NOMO-1 (cell line): Measurements from ENCODE around the gene GPR3.

Source experiments
- DNase-seq, 2 experiments: peaks; one replicate each; lab custom pipeline; 2025; ENCODE audit not compliant: unreplicated experiment in 2 of 2; lab: John Stamatoyannopoulos, UW

The GPR3 gene, protein sequence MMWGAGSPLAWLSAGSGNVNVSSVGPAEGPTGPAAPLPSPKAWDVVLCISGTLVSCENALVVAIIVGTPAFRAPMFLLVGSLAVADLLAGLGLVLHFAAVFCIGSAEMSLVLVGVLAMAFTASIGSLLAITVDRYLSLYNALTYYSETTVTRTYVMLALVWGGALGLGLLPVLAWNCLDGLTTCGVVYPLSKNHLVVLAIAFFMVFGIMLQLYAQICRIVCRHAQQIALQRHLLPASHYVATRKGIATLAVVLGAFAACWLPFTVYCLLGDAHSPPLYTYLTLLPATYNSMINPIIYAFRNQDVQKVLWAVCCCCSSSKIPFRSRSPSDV

DNA sequence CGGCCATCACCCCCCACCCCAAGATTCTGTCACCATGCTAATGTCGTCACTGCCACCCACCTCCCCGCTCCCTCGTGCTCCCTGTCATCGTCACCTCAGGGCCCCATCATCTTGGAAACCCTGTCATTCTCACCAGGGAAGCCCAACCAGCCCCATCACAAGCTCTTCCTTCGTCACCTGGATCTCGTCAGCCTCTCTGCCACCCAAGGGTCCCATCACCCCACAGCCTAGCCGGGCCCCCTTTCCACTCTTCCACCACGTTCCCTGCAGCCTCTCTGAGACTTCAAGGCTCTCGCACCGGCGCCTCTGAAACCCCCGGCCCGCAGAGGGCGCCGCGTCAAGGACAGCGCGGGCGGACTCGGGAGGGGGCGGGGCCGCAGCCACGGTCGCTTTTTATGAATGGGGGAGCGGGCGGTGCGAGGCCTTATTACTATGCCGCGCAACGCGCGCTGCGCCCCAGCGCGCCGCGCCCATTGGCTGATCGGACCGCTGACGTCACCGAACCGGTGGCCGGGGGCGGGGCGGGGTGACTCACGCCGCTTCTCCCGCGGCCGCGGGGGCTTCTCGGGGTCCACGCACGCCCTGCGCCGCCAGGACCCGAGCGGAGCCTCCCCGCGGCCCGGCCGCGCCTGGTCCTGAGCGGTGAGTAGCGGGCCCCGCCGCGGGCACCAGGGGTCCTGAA is at the start of gene GPR3:
TSS of gene GPR3 (plus strand) at position 527 of the 682 bp plus-strand sequence. CDS start 1,177 bp downstream, outside the sequence.
- peak; percentile 87 to 93 for DNase-seq

DNA sequence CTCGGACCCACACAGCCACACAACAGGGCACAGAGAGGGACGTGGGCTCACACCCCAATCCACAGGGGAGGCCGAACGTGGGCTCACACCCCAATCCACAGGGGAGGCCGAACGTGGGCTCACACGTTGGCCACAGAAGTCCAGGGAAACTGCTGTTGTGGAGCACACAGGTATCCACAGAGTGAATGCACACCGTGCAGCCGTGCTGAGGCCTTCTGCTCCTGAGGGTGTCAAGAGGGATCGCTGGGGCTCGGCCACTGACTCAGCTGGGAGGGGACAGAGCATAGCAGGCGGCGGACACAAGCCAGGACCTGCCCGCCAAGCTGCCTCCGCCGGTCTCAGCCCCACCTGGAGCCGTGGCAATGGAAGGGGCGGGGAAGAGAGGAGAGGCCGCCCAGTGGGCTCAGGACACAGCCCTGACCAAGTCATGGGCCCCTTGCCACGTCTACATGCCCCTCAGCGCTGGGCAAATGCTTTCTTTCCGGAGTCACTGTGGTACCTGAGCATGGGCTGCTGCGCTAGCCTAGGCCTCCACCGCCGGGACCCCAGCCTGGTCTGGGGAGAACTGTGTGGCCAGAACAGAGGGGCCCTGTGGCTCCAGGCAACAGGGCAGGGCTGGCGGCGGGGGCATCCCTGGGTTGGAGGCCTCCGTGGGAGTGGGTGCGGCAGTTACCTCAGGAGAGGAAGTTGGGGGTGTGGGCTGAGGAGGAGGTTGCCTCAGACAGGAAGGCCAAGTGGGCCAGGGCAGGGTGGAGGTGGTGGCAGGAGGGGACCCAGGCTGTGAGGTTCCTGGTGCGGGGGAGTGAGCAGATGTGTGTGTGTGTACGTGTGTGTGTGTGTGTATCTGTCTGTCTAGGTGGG is 49.4 kb upstream of the GPR3 start:
- DNase-seq = peak; percentile 84 to 96

DNA sequence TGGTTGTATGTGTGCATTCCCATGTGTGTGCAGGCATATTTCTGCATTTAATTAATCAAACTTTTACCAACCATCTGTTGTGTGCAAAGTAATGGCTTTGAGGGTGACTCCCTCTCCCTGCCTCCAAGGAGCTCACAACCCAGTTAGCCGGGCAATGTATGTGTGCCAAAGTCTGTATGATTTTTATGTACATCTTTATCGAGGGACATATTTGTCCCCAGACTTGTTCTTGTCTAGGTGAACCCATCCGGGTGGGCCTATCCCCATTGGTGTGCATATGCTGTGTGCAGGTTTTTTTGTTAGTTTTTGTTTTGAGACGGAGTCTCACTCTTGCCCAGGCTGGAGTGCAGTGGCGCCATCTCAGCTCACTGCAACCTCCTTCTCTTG is 48.8 kb upstream of the GPR3 start:
- no peak for DNase-seq

DNA sequence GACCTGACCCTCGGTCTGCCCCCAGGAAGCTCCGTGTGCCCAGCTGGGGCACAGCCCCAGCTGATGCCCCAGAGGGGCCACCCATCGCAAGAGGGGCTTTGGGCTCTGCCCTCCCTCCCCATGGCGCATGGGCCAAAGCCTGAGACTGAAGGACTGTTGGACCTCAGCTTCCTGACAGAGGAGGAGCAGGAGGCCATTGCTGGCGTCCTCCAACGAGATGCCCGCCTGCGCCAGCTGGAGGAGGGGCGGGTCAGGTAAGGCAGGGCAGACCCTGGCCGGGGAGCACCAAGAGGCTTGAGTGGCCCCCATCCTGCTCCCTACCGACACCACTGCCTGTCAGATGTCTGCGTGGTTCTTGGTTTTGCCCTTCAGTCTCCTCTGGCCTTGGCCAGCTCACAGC is 47.1 kb upstream of the GPR3 start:
- DNase-seq = no peak

DNA sequence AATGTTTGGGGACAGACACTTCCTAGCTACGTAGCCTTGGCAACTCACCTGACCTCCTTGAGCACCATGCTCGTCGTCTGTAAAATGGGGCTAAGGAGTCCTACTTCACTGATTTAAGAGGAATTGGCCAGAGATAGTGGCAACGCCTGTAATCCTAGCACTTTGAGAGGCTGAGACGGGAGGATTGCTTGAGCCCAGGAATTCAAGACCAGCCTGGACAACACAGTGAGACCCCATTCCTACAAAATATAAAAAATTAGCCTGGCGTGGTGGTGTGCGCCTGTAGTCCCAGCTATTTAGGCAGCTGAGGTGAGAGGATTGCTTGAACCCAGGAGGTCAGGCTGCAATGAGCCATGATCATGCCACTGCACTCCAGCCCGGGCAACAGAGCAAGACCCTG is 46.1 kb upstream of the GPR3 start:
- no peak for DNase-seq

DNA sequence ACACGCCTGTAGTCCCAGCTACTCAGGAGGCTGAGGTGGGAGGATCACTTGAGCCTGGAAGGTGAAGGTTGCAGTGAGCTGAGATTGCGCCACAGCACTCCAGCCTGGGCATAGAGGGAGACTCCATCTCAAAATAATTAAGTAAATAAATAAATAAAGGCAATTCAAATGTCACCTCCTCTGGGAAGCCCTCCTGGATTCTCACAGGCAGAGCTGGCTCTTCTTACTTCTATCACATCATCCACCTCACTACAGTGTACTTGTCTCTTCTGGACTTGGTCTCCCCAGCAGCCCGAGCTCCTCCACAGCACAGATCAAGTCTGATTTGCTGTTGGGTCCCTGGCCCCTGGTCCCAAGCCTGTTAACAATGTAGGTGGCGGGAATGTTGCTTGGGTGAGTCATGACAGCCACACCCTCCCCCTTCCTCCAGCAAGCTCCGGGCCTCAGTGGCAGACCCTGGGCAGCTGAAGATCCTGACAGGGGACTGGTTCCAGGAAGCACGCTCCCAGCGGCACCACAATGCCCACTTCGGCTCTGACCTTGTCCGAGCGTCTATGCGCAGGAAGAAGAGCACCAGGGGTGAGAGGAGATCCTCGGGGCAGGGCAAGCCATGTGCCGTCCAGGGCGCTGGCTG is 45.3 kb upstream of the GPR3 start:
- DNase-seq = no peak

DNA sequence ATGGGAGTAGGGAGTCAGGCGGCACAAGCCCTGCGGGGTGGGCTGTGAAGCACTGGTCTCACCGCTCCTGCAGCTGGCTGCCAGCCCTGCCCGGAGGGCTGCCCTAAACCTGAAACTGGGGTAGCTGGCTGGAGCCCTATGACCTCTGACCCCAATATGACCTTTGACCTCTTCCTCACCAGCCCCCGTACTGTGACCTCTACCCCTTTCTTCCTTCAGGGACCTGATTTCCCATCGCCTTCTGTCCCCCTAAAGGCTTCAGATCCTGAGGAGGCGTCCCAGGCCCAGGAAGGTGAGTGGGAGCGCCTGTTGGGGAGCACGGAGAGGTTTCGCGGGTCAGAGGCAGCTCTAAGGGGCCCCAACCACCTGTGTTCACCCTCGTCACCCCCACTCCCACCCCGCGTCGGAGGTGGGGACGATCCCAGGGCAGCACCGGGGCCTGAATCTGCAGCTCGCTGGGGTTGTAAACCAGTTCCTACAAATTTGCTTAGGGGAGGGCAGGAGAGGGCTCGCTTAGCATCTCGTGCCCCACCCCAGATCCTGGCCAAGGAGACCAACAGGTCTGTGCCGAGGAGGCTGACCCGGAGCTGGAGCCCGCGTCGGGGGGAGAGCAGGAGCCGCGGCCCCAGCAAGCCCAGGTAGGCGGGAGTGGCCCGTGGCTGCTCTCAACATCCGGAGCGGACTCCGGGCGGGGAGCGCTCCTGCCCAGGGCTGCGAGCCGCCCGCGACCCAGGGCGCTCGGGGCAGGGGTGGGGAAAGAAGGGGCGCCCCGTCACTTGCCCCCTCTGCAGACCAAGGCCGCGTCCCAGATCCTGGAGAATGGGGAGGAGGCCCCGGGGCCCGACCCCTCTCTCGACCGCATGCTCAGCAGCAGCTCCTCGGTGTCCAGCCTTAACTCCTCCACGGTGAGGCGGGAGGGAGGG is 43.3 kb upstream of the GPR3 start:
- no peak for DNase-seq

DNA sequence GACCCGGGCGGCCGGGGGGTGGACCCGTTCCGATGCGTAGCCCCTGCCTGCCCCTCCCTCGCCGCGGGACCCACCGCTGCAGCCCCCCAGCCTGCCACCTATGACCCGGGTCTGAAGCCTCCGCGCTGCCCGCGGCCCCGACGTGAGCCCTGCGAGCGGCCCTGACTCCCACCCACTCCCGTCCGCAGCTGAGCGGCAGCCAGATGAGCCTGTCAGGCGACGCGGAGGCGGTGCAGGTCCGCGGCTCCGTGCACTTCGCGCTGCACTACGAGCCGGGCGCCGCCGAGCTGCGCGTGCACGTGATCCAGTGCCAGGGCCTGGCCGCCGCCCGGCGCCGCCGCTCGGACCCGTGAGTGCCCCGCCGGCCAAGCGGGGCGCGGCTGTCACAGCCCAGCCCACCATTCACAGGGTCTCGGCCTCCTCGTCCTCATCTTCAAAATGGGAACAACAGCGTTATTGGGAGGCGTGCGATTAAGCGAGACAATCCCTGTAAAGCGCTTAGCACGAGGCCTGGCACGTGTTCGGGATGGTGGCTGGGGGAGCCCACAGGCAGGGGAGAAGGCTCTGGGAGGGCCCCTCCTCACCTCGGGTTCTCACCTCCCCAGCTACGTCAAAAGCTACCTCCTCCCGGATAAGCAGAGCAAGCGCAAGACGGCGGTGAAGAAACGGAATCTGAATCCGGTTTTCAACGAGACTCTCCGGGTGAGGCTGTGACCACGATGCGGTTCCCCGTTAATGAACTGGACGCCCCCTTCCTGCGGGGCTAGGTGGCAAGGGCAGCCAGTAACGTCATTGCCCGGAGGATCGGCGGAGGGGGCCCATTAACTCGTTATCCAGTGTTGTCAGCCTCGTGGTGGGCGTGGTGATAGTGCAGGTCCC is 42.4 kb upstream of the GPR3 start:
- no peak for DNase-seq

DNA sequence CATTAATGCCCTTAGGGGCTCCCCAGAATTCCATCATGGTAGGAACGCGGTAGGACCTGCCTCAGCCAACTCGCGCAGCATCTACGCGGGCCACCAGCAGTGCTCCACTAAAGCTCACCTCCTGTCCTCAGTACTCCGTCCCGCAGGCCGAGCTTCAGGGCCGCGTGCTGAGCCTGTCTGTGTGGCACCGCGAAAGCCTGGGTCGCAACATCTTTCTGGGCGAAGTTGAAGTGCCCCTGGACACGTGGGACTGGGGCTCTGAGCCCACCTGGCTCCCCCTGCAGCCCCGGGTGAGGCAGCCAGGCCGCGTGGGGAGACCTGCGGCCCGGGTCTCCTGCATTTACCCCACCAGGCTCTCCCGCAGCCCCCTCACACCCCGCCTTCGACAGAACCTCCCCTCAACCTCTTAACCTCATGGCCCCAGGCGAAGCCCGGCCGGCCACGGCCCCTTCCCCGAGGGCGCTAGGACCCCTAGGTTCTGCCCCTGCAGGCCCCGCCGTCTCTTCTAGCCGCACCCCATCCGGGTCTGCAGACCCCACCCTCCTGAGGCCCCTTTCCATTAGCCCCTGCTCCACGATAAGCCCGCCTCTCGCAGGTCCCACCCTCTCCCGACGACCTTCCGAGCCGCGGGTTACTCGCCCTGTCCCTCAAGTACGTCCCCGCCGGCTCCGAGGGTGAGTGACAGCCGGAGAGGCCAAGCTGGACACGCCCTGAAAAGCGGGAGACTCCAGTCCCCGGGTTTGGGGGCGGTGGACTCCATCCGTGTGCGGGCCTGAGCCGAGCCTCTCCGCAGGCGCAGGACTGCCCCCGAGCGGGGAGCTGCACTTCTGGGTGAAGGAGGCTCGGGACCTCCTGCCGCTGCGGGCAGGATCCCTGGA is 41.5 kb upstream of the GPR3 start:
- no peak for DNase-seq

DNA sequence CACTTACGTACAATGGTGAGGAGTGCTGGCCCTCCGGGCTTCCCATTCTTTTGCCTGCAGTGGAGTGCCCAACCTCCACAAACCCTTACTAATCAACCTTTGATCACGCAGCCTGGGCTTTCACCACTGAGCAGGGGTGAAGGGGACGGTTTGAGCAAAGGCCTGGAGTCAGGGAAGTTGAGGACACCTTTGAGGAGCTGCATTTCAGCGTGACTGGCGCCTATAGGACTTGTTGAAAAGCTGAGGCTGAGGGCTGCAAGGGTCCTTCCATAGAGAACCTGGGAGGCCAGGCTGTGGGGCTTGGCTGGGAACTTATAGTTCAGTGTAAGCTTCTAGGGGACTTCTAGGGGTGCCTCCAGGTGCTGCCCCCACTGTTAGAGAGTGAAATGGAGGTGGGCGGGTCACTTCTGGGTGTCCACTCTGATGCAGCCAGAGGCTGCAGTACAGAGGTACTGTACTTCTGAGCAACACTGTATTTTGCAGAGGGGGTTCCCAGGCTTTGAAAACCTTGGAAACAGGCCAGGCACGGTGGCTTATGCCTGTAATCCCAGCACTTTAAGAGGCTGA is 40.8 kb upstream of the GPR3 start:
- DNase-seq = no peak

DNA sequence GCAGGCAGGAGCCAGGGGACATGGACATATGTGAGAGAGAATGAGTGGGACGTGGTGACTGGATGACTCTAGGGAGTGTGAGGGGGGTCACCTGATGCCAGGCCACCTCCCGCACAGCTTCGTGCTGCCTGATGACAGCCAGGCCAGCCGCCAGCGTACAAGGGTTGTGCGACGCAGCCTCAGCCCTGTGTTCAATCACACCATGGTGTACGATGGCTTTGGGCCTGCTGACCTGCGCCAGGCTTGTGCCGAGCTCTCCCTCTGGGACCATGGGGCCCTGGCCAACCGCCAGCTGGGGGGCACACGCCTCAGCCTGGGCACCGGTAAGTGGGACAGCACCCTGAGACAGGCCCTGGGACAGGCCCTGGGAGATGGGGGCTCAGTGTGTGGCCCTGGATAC is 39.3 kb upstream of the GPR3 start:
- DNase-seq = no peak

DNA sequence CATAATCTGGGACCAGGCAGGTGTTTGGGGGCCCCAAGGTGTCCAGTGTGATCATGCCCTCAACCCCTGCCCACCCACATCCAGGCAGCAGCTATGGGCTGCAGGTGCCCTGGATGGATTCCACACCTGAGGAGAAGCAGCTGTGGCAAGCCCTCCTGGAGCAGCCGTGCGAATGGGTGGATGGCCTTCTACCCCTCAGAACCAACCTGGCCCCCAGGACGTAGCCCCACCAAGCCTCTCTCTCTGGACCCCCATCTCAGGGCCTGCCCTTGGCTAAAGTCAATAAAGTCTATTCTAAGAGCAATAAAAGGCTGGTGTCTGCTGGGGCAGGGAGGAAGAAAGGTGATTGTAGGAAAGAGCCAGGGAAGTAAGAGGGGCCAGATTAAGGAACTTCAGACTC is 38.8 kb upstream of the GPR3 start:
- DNase-seq = no peak

DNA sequence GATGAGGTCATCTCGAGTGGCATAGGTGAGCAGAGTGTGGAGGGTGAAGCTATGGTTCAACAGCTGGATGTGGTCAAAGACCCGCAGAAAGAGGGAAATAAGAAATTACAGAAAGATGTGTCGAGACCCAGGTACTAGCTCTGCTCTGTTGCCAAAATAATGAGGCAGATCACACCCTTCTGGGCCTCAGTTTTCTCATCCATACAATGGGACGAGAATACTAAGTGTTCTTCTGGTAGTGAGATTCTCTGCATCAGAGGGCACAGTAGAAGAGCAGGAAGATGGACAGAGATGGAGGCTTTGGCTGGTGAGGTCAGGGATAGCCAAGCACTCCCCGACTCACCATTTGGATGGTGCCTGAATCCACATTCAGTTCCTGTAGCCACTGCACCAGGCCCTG is 36.7 kb upstream of the GPR3 start:
- no peak for DNase-seq

DNA sequence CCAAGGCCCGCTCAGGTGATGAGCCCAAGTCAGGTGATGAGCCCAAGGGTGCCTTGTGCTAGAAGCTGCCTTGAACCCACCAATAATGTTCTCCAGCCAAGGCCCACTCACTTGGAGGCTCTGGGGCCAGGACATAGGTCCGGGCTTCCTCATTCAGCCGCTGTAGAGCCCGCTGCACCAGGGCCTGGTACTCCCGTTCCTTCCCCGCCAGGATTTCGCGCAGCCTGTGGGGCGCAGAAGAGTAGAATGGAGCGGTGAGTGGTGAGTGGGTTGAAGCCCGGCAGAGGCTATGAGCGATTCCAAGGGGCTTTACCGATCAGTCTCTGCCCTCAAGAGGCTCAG is 36.2 kb upstream of the GPR3 start:
- DNase-seq = no peak

DNA sequence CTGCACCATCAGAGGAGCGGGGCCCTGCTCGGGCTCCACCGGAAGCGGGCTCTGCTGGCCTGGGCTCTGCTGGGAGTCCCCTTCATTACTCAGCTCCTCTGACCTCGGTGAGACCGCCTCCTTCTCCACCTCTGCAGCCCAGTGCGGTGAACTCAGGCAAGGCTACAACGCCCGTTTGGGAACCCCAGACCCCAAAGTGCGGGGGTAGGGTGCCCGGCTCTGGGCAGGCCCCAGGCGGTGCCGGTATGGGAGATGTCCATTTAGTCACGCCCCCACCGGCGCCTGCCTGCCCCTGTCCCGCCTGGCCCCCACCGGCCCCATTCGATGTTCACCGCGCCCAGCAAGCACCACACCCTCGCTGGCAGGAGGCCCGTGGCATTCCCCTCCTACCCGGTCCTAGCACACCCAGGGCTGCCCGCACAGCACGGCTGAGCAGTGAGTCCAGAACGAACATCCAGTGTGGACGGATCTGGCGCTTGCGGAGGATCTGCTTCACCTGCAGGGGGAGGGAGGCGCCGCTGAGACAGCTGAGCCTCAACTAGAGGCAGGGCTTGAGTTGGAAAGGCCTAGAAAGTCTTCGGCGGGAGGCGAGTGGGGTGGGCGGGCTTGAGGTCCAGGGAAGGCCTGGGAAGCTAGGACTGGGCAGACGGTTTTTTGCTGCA is 35.7 kb upstream of the GPR3 start:
- DNase-seq = no peak

DNA sequence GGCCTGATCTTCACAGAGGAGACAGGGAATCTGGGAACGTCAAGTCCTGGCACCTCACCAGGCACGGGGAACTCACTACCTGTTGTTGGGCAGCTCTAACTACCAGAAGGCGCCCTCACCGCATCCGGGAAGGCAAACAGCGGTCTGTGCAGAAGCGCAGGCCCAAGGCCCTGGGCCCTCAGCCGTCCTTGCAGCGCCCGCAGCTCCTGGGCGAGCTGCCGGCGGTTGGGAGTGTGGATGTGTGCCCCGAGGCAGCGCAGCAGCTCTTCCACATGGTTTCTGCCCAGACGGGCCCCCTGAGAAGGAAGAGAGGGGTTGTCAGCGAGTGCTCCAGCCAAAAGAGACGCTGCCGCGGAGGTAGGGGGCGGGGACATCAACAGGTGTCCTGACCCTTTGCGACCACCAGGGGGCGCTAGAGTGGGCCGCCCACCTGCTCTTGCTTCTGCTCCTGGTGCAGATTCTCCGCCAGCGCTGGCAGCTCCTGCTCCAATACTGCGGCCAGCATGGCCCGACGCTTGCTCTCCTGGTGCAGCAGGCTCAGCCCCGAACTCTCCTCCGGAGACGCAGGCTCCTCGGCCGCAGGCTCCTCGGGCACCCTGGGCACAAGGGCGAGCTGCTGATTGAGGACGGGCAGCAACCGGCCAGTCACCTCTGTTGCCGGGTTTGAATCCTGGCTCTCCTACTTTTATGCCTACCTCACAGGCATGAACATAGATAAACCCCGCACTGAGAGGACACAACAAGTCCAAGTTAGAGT is 35.0 kb upstream of the GPR3 start:
- DNase-seq = peak; percentile 71 to 74
